Ovary (tissue), 9 donors: ENCODE measurements around the gene CRTC2. TPM values are rescaled to one million over a fixed set of nuclear protein-coding genes. Genes with fewer than 3 reads are reported as not detected.

Experiments
- DNase-seq, 5 donors: peaks; one replicate each; pipeline ENCODE4 v3.0.0-alpha.2; 2019 to 2020
- H3K27ac ChIP-seq, 2 donors: fragments of 200-600 bp; one replicate each; pipeline versions ENCODE4 v1.5.1 to v1.8.0; 2019 to 2022
- H3K27me3 ChIP-seq: fragments of 200-600 bp; one replicate; pipeline ENCODE4 v1.8.0; 2022
- H3K36me3 ChIP-seq: fragments of 200-600 bp; sonication (generic); one replicate; pipeline ENCODE4 v1.5.1; 2019
- H3K4me1 ChIP-seq: one replicate; pipeline ENCODE4 v1.8.1; 2013; ENCODE audit warnings: mild to moderate bottlenecking, moderate library complexity; ENCODE audit not compliant: insufficient read depth
- H3K4me3 ChIP-seq: fragments of 200-600 bp; sonication (generic); one replicate; pipeline ENCODE4 v1.5.1; 2017
- H3K9me3 ChIP-seq, 2 donors: fragments of 200-600 bp in 1 of 2; sonication (generic) in 1 of 2; one replicate each; pipeline versions ENCODE4 v1.5.1 to v1.8.1; 2013 to 2019; ENCODE audit warnings: mild to moderate bottlenecking in 1 of 2, moderate library complexity in 1 of 2
- EP300 ChIP-seq: sonication (generic); formaldehyde crosslinking; IDR thresholded peaks from one replicate; pipeline ENCODE4 v1.6.1; 2017; ENCODE audit warnings: antibody characterized with exemption
- POLR2A ChIP-seq: fragments of 450-650 bp; IDR thresholded peaks from one replicate; pipeline ENCODE4 v1.6.1; 2017; ENCODE audit warnings: antibody characterized with exemption, mild to moderate bottlenecking, moderate library complexity
- WGBS, 3 donors: extraction: QIAGEN DNeasy Blood & Tissue Kit in 1 of 3; methylation state at CpG; one replicate each; pipeline versions ENCODE4 v1.1.5 to v1.1.7; 2013 to 2017; 5-methylcytosine and 5-hydroxymethylcytosine counted together
- intact Hi-C, 4 donors: fragments of 100-400 bp; cut with DNase I; formaldehyde crosslinking; loops; one replicate each; pipeline versions ENCODE4 v1.11.0 to v1.15.1; 2022 to 2023
- polyA plus RNA-seq, 2 donors: library from polyadenylated mRNA; stranded (reverse); fragments of 200-250 nt in 1 of 2; fragments of 350-450 nt in 1 of 2; fragmentation: Illumina TruSeq in 1 of 2; extraction: RNeasy Lipid Tissue Mini Kit (QIAGEN cat#74804) in 1 of 2; gene quantifications; one replicate each; pipeline ENCODE4 v1.2.3, GENCODE V29; 2013 to 2014
- total RNA-seq, 7 donors: library from RNA; depleted of rRNA in 2 of 7; stranded (reverse); fragments of >200 nt in 2 of 7; fragmentation: NEBNext Ultra II Directional in 3 of 7; extraction: Animal tissue kit (Norgen Biotek cat#: 25700) in 3 of 7; gene quantifications; one replicate each; pipeline versions ENCODE4 v1.1.0 to v1.2.4, GENCODE V29; 2016 to 2023
- TF ChIP-seq, protein P1 (sequence below), 3 donors: fragments of 450-650 bp in 2 of 3; fragments of 200-600 bp in 1 of 3; IDR thresholded peaks; one replicate each; pipeline versions ENCODE4 v1.5.1 to v1.8.0; 2016 to 2022; ENCODE audit warnings: antibody characterized with exemption in 3 of 3, mild to moderate bottlenecking in 1 of 3
- donor health status: DM: no; HTN: no; CAD: no; lungs with moderate emphysema.
- donor health status: DM: no; HTN: no; CAD: no.
- donor health status: Bipolar disorder and iron deficiency.
- donor health status: DM: yes; HTN: yes; CAD: no.
- donor health status: DM: no; HTN: no; CAD: no.
- donor health status: DM: yes; HTN: yes; CAD: no.

Gene CRTC2
- total and polyA plus RNA-seq, 9 donors = 19.2 to 52.5 (median 37.9) TPM

DNA sequence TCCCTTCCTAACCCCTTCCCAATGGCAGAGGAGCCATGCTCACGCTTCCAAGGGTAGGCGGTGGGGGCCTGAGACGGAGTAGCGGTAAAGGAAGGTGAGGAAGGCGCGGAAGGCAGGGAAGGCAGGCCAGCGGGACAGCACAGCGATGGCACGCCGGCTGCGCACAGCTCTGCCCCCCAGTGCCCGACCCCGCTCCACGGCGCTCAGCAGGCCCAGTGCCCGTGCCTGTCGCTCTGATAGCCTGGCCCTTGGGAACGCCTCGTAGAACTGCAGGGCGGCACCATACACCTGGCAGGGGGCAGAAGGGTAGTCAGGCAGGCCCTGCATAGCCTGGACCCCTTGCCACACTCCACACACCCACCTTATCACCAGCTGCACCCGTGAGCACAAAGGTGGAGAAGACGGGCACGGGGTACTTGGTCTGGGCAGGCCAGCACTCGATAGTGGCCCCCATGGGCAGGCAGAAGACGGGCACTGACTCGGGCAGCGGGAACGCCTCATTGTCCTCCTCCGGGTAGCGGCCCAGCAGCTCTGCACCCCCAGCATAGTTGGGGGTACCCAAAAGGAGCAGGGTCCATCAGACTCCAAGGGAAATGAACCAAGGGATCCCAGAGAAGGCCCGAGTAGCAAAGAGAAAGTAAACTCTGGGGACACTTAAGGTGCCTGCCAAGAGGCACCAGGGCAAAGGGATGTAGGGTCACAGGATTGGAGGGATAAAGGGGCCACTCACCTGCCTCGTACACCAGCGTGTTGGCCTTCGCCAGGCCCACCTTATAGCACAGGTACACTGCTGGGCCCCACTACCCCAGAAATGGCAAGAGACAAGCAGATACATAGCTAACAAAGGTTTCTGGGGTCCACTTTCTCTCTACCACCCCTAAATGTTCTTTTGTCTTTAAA, 16.3 kb downstream of the CRTC2 start:
- H3K4me3 ChIP-seq = no peak overlapping the region
- TF ChIP-seq POLR2A = no peak
- no peak for TF ChIP-seq EP300
- TF ChIP-seq, protein P1, sequence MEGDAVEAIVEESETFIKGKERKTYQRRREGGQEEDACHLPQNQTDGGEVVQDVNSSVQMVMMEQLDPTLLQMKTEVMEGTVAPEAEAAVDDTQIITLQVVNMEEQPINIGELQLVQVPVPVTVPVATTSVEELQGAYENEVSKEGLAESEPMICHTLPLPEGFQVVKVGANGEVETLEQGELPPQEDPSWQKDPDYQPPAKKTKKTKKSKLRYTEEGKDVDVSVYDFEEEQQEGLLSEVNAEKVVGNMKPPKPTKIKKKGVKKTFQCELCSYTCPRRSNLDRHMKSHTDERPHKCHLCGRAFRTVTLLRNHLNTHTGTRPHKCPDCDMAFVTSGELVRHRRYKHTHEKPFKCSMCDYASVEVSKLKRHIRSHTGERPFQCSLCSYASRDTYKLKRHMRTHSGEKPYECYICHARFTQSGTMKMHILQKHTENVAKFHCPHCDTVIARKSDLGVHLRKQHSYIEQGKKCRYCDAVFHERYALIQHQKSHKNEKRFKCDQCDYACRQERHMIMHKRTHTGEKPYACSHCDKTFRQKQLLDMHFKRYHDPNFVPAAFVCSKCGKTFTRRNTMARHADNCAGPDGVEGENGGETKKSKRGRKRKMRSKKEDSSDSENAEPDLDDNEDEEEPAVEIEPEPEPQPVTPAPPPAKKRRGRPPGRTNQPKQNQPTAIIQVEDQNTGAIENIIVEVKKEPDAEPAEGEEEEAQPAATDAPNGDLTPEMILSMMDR (IDR thresholded peaks at IDR 0.05) = no peak
- intact Hi-C loops = loop anchor here in 3 of 4 donors (10.0 kb wide), 2 partner anchors 147 to 267 kb away; partner anchors contain the start of genes ILF2 (in 2 of the 3) and NPR1 (in 2 of the 3)
- no peaks in the 10 kb centered on the region for H3K9me3 ChIP-seq
- peak in 1 of 5 donors; percentile 19 for DNase-seq
- no peaks in the 10 kb centered on the region for H3K27me3 ChIP-seq
- 93 to 94% (median 93%) methylated on average over 32 to 34 of the region's 34 CpGs for WGBS, 3 donors
- H3K27ac ChIP-seq = no peak overlapping the region
- H3K36me3 ChIP-seq = no peaks in the 10 kb centered on the region
- H3K4me1 ChIP-seq = peaks cover 7% of the 10 kb centered on the region

DNA sequence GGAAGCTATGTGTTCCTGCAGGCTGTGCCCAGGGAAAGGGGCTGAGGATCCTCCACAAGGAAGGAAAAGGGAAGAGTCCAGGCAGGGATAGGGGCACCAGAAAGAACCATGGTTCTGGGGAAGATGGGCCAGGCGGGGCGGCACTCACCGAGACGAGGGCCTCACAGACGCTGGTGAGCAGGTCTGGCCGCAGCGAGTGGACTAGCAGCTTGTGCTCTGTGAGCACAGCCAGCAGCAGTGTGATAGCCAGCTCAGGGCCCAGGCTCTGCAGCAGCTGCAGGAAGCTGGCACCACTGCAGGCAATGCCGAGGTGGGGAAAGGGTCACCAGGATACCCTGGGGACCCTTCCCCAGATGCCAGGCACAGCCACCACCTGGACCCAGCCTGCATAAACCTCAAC, 17.7 kb downstream of the CRTC2 start:
- DNase-seq = peak in 2 of 5 donors; percentile 12 to 19
- H3K4me1 ChIP-seq = peaks cover 7% of the 10 kb centered on the region
- H3K27me3 ChIP-seq = no peaks in the 10 kb centered on the region
- 87 to 88% (median 87%) methylated on average over 8 of the region's 8 CpGs for WGBS, 3 donors
- no peaks in the 10 kb centered on the region for H3K9me3 ChIP-seq
- no peak overlapping the region for H3K27ac ChIP-seq
- TF ChIP-seq EP300 (no peak), POLR2A (no peak)
- TF ChIP-seq, protein P1 (IDR thresholded peaks at IDR 0.05) = no peak
- H3K4me3 ChIP-seq = no peak overlapping the region
- no peaks in the 10 kb centered on the region for H3K36me3 ChIP-seq
- intact Hi-C loops = loop anchor here in 3 of 4 donors (10.0 kb wide), 2 partner anchors 146 to 266 kb away; partner anchors contain the start of genes ILF2 (in 2 of the 3) and NPR1 (in 2 of the 3)

DNA sequence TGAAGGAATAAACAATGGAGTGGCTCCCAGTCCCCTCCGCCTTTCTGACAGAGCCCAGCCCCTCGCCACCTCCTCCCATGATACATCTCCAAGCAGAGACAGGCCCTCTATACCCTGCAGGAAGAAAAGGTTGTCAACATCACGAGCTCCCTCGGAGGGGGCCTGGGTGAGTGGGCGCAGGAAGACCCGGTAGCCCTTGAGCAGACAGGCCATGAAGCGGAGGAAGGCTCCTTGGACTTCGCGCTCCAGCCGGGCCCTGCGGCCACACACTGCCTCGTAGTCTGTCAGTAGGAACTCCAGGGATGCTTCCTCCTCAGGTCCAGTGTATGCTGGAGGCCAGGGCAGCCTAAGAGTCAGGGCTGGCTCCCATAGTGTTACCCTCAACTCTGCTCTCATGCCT, 18.9 kb downstream of the CRTC2 start:
- WGBS, 3 donors = 89 to 91% (median 90%) methylated on average over 12 of the region's 12 CpGs
- Histone ChIP-seq H3K36me3 (no peaks in the 10 kb centered on the region), H3K27ac (no peak overlapping the region), H3K4me1 (no peaks in the 10 kb centered on the region), H3K4me3 (no peak overlapping the region), H3K9me3 (no peaks in the 10 kb centered on the region), H3K27me3 (no peaks in the 10 kb centered on the region)
- DNase-seq = peak in 2 of 5 donors; percentile 18 to 30
- no peak for TF ChIP-seq EP300
- TF ChIP-seq, protein P1 (IDR thresholded peaks at IDR 0.05) = no peak
- no peak for TF ChIP-seq POLR2A
- intact Hi-C loops = no loop called here

DNA sequence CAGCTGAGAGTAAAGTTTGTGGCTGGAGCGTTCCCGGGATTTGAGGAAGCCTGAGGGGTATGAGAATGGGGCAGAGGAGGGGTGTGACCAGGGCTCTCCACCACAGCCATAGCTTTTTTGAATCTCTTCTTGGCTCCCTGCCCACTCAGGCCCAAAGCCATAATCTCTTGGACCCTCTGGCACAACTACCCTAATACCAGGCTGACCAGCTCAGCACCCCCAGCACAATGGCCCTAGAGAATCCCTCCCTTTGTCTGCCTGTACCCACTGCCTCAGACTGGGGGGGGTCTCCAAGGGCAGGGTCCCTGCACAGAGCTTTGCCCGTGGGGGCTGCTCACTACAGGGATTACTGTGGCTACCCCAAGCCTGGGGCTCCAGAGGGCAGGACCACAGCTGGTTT, 19.4 kb downstream of the CRTC2 start:
- intact Hi-C loops = no loop called here
- no peaks in the 10 kb centered on the region for H3K36me3 ChIP-seq
- H3K9me3 ChIP-seq = no peaks in the 10 kb centered on the region
- DNase-seq = peak in 1 of 5 donors; percentile 20
- TF ChIP-seq, protein P1 (IDR thresholded peaks at IDR 0.05) = no peak
- TF ChIP-seq POLR2A = no peak
- no peak for TF ChIP-seq EP300
- H3K4me3 ChIP-seq = no peak overlapping the region
- WGBS, 3 donors = 76 to 78% (median 78%) methylated on average over 3 of the region's 3 CpGs
- no peaks in the 10 kb centered on the region for H3K4me1 ChIP-seq
- H3K27me3 ChIP-seq = no peaks in the 10 kb centered on the region
- H3K27ac ChIP-seq = no peak overlapping the region
